CD8-positive, alpha-beta memory T cell (primary cell): ENCODE results near the gene TULP4. TPM values are rescaled to one million over a fixed set of nuclear protein-coding genes. Genes with fewer than 3 reads are reported as not detected.
A peak's percentile ranks its signal among the peaks of the same experiment; 100 is the strongest.
"Not testable (repeated sequence)": the region's sequence is repeated elsewhere in the genome, so short reads cannot be mapped to it uniquely, and the experiment has no call there.

Experiments used
- CTCF ChIA-PET: fragments of 350-600 bp; sonication (Branson Sonifier 250); formaldehyde crosslinking; loops from one replicate; lab custom pipeline; 2021; ENCODE audit warnings: antibody characterized with exemption; lab: Charles Lee
- POLR2A ChIA-PET: fragments of 350-600 bp; sonication (Branson Sonifier 250); formaldehyde crosslinking; loops from one replicate; lab custom pipeline; 2021; ENCODE audit warnings: antibody characterized with exemption; lab: Charles Lee
- DNase-seq, 5 donors: peaks; one replicate each; pipeline versions ENCODE4 v3.0.0 to v3.0.0-alpha.2; 2020 to 2022; ENCODE audit warnings: mixed read lengths in 1 of 5
- H3K27ac ChIP-seq: one replicate; pipeline ENCODE4 v1.7.0; 2013; ENCODE audit warnings: low read depth, mild to moderate bottlenecking, low read length, moderate library complexity
- H3K27me3 ChIP-seq: 2 replicates; pipeline ENCODE4 v1.7.0; 2013; ENCODE audit warnings: low read length, mild to moderate bottlenecking; ENCODE audit not compliant: insufficient read depth, poor library complexity, severe bottlenecking
- H3K36me3 ChIP-seq: 2 replicates; pipeline ENCODE4 v1.7.0; 2013; ENCODE audit warnings: mild to moderate bottlenecking, low read length, moderate library complexity; ENCODE audit not compliant: insufficient read depth
- H3K4me1 ChIP-seq: 2 replicates; pipeline ENCODE4 v1.7.0; 2013; ENCODE audit warnings: mild to moderate bottlenecking, low read length, moderate library complexity; ENCODE audit not compliant: insufficient read depth
- H3K4me3 ChIP-seq: 2 replicates; pipeline ENCODE4 v1.7.0; 2013; ENCODE audit warnings: mild to moderate bottlenecking, low read length
- H3K9me3 ChIP-seq: 2 replicates; pipeline ENCODE4 v1.7.0; 2013; ENCODE audit warnings: mild to moderate bottlenecking, low read length
- H3K27ac Mint-ChIP-seq, 8 donors: one replicate each; pipeline ENCODE4 v1.8.0; 2020 to 2021; ENCODE audit warnings: mixed read lengths in 8 of 8, mild to moderate bottlenecking in 6 of 8, inconsistent platforms in 3 of 8, moderate library complexity in 3 of 8
- H3K27me3 Mint-ChIP-seq, 2 donors: one replicate each; pipeline ENCODE4 v1.8.0; 2020 to 2021; ENCODE audit warnings: mixed read lengths in 2 of 2, mild to moderate bottlenecking in 1 of 2, moderate library complexity in 1 of 2
- H3K36me3 Mint-ChIP-seq, 3 donors: one replicate each; pipeline ENCODE4 v1.8.0; 2020 to 2021; ENCODE audit warnings: mixed read lengths in 3 of 3, inconsistent platforms in 1 of 3, mild to moderate bottlenecking in 1 of 3
- H3K4me1 Mint-ChIP-seq, 3 donors: one replicate each; pipeline ENCODE4 v1.8.0; 2020 to 2021; ENCODE audit warnings: mixed read lengths in 3 of 3, inconsistent platforms in 1 of 3, mild to moderate bottlenecking in 1 of 3
- H3K4me3 Mint-ChIP-seq, 7 donors: one replicate each; pipeline ENCODE4 v1.8.0; 2020 to 2021; ENCODE audit warnings: mixed read lengths in 7 of 7, mild to moderate bottlenecking in 6 of 7, moderate library complexity in 4 of 7, inconsistent platforms in 2 of 7
- H3K9me3 Mint-ChIP-seq, 5 donors: one replicate each; pipeline ENCODE4 v1.8.0; 2020 to 2022; ENCODE audit warnings: mixed read lengths in 5 of 5, mild to moderate bottlenecking in 3 of 5, moderate library complexity in 2 of 5, inconsistent platforms in 1 of 5
- polyA plus RNA-seq: library from polyadenylated mRNA; unstranded; fragments of 300-500 nt; fragmentation: Illumina TruSeq; gene quantifications from one replicate; pipeline ENCODE4 v1.2.3, GENCODE V29; 2021
- total RNA-seq, 2 experiments: library from RNA; stranded (reverse); gene quantifications; one replicate each; pipeline ENCODE4 v1.2.3, GENCODE V29; 2021

The TULP4 gene
- total and polyA plus RNA-seq, 3 experiments from 2014 or later = 26.9 to 50.1 (median 32.1) TPM

DNA sequence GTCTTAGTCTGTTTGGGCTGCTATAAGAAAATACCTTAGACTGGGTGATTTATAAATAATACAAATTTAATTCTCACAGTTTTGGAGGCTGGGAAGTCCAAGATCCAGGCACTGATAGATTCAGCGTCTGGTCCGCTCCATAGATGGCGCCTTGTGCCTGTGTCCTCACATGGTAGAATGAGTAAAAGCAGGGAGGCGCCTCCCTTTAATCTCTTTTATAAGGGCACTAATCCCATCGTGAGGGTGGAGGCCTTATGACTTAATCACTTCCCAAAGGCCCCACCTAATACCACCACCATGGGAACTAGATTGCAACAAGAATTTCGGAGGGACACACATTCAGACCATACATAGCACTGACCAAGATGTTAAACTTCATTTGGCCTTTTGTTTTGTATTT is 156.4 kb downstream of the TULP4 start:
- H3K4me3 Mint-ChIP-seq = no peak overlapping the region
- ChIA-PET POLR2A (no interaction called here), CTCF (no interaction called here)
- Histone ChIP-seq H3K36me3 (no peaks in the 10 kb centered on the region), H3K4me1 (no peaks in the 10 kb centered on the region), H3K27me3 (no peaks in the 10 kb centered on the region), H3K9me3 (no peaks in the 10 kb centered on the region), H3K4me3 (no peak overlapping the region), H3K27ac (no peak overlapping the region)
- H3K9me3 Mint-ChIP-seq = no peaks in the 10 kb centered on the region
- no peak for DNase-seq
- no peak overlapping the region for H3K27ac Mint-ChIP-seq
- no peaks in the 10 kb centered on the region for H3K27me3 Mint-ChIP-seq
- H3K4me1 Mint-ChIP-seq = peaks cover 0 to 2% (median 0%) of the 10 kb centered on the region in 3 donors
- peaks cover 9 to 57% (median 32%) of the 10 kb centered on the region in 3 donors for H3K36me3 Mint-ChIP-seq

DNA sequence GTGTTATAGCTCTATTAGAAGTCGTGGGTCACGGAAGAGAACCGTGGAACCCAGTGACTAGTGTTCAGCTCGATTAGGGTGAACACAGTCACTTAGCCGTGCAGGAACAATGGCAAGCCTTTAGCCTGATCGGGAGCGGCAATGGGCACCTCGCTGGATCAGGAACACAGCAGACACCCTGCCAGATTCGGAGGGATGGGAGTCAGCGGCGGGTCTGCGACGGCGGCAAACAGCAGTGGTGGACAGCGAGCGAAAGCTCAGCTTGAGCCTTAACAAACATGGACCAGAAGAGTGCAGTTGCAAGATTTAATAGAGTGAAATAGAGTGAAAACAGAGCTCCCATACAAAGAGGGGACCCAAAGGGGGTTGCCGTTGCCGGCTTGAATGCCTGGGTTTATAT is 157.8 kb downstream of the TULP4 start:
- H3K4me3 ChIP-seq, POLR2A ChIA-PET, H3K4me1 Mint-ChIP-seq, H3K9me3 ChIP-seq, H3K4me1 ChIP-seq, H3K27me3 ChIP-seq, H3K27me3 Mint-ChIP-seq, H3K27ac ChIP-seq, H3K9me3 Mint-ChIP-seq, H3K27ac Mint-ChIP-seq, DNase-seq, CTCF ChIA-PET, H3K36me3 ChIP-seq: not testable (repeated sequence)
- Mint-ChIP-seq H3K4me3 (peak overlapping the region in 1 of 7 donors; percentile 35), H3K36me3 (peaks cover 9 to 52% (median 31%) of the 10 kb centered on the region in 3 donors)

DNA sequence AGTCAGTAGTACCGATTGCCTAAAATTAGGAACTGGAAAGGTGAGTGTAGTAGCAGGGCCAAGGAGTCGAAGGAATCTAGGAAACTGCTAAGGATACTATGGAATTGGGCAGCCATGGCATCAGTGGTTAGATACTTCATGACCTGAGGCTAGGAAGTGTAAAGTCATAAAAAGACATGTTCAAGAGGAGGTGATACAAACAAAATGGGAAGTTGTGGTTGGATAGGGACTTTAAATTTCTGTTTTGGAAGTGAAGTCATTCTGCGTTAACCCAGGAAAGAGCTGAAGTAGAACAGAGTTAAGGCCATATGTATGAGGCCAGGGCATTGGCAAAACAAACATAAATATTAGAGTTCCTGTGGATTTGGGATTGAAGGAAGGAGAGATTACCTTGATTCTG is 159.1 kb downstream of the TULP4 start:
- Histone ChIP-seq H3K36me3 (no peaks in the 10 kb centered on the region), H3K4me1 (no peaks in the 10 kb centered on the region), H3K27ac (no peak overlapping the region), H3K4me3 (no peak overlapping the region), H3K9me3 (no peaks in the 10 kb centered on the region), H3K27me3 (no peaks in the 10 kb centered on the region)
- DNase-seq = no peak
- H3K4me3 Mint-ChIP-seq = no peak overlapping the region
- H3K27ac Mint-ChIP-seq = peak overlapping the region in 4 of 8 donors; percentile 1 to 95 (median 5)
- no peaks in the 10 kb centered on the region for H3K9me3 Mint-ChIP-seq
- H3K27me3 Mint-ChIP-seq = no peaks in the 10 kb centered on the region
- peaks cover 5 to 53% (median 28%) of the 10 kb centered on the region in 3 donors for H3K36me3 Mint-ChIP-seq
- POLR2A ChIA-PET = no interaction called here
- H3K4me1 Mint-ChIP-seq = peaks cover 0 to 3% (median 0%) of the 10 kb centered on the region in 3 donors
- CTCF ChIA-PET = no interaction called here

DNA sequence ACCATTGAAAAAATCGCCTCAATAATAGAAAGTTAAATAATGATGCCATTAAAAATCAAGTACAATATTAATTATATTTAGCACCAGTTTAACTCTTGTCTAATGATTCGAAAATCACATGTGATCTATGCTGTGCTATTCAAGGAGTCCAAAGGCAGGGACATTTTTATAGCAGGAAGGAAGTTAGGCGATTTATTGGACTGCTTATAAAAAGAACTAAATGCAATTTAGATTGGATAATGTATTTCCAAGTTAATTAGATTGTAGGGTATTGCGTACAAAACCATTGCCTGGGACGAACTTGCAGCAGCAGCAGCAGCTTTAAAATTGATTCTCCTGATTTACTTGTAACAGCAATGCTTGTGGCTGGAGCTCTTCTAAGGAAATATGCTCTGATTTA is 160.2 kb downstream of the TULP4 start:
- H3K27ac Mint-ChIP-seq = peak overlapping the region in 1 of 8 donors; percentile 44
- POLR2A ChIA-PET = no interaction called here
- CTCF ChIA-PET = no interaction called here

DNA sequence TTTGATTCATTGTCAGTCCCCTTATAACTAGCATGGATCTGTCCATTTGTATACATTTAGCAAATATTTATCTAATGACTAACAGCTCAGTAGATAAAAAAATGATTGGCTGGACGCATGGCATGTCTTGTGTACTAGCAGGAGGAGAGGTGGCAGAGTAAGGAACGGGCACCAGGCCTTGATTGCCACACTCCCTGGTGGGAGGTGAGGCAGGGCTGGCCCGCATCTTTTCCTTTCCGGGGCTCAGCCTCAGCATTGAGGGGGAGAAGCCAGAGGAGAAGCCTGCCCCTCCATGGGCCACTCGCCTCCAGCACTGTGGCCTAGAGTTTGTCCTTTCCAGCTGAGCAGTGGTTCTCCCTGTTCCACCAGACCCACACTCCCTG is 162.7 kb downstream of the TULP4 start:
- H3K27ac ChIP-seq = no peak overlapping the region
- CTCF ChIA-PET = no interaction called here
- H3K9me3 ChIP-seq = no peaks in the 10 kb centered on the region
- Mint-ChIP-seq H3K9me3 (no peaks in the 10 kb centered on the region), H3K4me1 (peaks cover 0 to 3% (median 0%) of the 10 kb centered on the region in 3 donors), H3K4me3 (no peak overlapping the region), H3K27ac (no peak overlapping the region), H3K36me3 (peaks cover 13 to 64% (median 23%) of the 10 kb centered on the region in 3 donors), H3K27me3 (no peaks in the 10 kb centered on the region)
- POLR2A ChIA-PET = no interaction called here
- no peaks in the 10 kb centered on the region for H3K27me3 ChIP-seq
- H3K36me3 ChIP-seq = peaks cover 3% of the 10 kb centered on the region
- H3K4me3 ChIP-seq = no peak overlapping the region
- no peak for DNase-seq
- H3K4me1 ChIP-seq = no peaks in the 10 kb centered on the region

More for the DNA sequence above, 160.2 kb downstream of the TULP4 start:
- H3K4me1 Mint-ChIP-seq = peaks cover 0 to 3% (median 0%) of the 10 kb centered on the region in 3 donors
- no peaks in the 10 kb centered on the region for H3K9me3 ChIP-seq
- H3K4me3 Mint-ChIP-seq = no peak overlapping the region
- peaks cover 9 to 54% (median 27%) of the 10 kb centered on the region in 3 donors for H3K36me3 Mint-ChIP-seq
- no peaks in the 10 kb centered on the region for H3K36me3 ChIP-seq
- H3K4me1 ChIP-seq = no peaks in the 10 kb centered on the region
- no peak overlapping the region for H3K4me3 ChIP-seq
- H3K27me3 Mint-ChIP-seq = no peaks in the 10 kb centered on the region
- H3K27me3 ChIP-seq = no peaks in the 10 kb centered on the region
- DNase-seq = no peak
- H3K9me3 Mint-ChIP-seq = no peaks in the 10 kb centered on the region
- no peak overlapping the region for H3K27ac ChIP-seq

DNA sequence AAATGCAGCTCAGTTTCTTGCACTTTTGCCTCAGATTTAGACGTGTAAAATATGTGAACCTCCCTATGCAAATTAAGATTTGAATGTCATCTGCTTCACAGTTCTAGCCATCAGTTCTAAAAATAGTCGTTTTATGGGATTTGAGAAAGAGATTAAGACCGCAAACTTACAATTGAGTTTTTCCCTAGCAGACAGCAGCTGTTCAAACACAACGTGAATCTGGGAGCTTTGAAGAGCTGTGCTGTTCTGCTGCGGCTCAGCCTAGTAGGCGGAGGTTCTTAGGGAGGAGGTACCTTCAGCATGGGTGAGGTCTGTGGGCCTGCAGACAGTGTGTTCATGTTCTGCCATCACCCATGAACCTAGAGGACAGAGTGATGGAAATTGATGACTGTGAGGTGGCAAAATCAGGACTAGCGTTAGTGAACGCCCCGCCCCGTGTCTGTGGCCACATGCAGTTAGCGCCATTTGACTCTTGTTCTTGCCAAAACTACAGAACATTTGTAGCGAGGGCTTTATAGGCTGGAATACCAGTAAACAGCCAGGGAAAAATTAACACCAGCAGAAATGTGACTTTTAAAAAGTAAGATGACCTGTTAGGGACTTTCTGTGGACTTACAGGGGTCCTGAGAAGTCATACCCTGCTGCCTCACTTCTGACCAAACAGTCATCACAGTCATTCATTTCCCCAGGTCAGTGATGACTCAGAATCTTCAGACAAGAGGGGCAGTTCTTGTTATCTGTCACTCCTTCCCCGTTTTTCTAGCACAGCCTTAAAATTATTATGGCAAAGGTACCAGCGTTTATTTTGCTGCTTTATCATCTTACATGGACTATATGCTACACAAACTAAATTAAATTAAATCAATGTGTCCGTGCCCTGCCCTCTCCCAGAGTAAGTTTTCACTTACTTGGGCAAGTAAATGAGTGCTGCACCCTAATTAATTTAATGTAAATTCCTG is 163.4 kb downstream of the TULP4 start:
- ChIA-PET POLR2A (no interaction called here), CTCF (no interaction called here)
- no peak for DNase-seq
- Mint-ChIP-seq H3K4me3 (no peak overlapping the region), H3K36me3 (peaks cover 16 to 66% (median 21%) of the 10 kb centered on the region in 3 donors), H3K27ac (peak overlapping the region in 1 of 8 donors; percentile 26), H3K27me3 (no peaks in the 10 kb centered on the region), H3K4me1 (peaks cover 0 to 3% (median 0%) of the 10 kb centered on the region in 3 donors), H3K9me3 (no peaks in the 10 kb centered on the region)
- peaks cover 9% of the 10 kb centered on the region for H3K36me3 ChIP-seq
- no peak overlapping the region for H3K4me3 ChIP-seq
- no peaks in the 10 kb centered on the region for H3K4me1 ChIP-seq
- H3K27ac ChIP-seq = no peak overlapping the region
- no peaks in the 10 kb centered on the region for H3K27me3 ChIP-seq
- no peaks in the 10 kb centered on the region for H3K9me3 ChIP-seq

DNA sequence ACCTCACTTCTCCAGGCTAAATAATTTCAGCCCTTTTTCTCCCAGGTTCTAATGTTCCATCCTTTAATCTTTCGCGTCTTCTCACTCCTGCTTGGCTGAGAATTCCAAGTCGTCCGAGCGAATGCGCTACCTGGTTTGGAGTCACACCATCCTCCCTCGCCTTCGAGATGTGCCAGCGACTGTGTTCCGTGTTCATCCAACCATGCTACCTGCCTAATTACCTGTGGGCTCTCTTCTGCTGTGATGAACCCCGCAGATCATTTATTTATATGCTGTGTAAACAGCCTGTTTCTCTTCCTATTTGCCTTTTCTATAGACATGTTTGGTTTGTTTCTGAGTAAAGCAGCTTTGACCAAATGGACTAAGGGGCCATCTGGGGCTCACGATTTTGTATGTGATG is 164.1 kb downstream of the TULP4 start:
- H3K4me3 ChIP-seq = no peak overlapping the region
- H3K4me1 ChIP-seq = no peaks in the 10 kb centered on the region
- no peak overlapping the region for H3K27ac ChIP-seq
- no peak for DNase-seq
- H3K27me3 Mint-ChIP-seq = no peaks in the 10 kb centered on the region
- POLR2A ChIA-PET = no interaction called here
- H3K27ac Mint-ChIP-seq = peak overlapping the region in 2 of 8 donors; percentile 8 to 11
- H3K36me3 Mint-ChIP-seq = peaks cover 23 to 68% (median 24%) of the 10 kb centered on the region in 3 donors
- peaks cover 9% of the 10 kb centered on the region for H3K36me3 ChIP-seq
- no peak overlapping the region for H3K4me3 Mint-ChIP-seq
- no peaks in the 10 kb centered on the region for H3K27me3 ChIP-seq
- H3K9me3 ChIP-seq = no peaks in the 10 kb centered on the region
- H3K9me3 Mint-ChIP-seq = no peaks in the 10 kb centered on the region
- peaks cover 0 to 2% (median 0%) of the 10 kb centered on the region in 3 donors for H3K4me1 Mint-ChIP-seq
- CTCF ChIA-PET = no interaction called here

DNA sequence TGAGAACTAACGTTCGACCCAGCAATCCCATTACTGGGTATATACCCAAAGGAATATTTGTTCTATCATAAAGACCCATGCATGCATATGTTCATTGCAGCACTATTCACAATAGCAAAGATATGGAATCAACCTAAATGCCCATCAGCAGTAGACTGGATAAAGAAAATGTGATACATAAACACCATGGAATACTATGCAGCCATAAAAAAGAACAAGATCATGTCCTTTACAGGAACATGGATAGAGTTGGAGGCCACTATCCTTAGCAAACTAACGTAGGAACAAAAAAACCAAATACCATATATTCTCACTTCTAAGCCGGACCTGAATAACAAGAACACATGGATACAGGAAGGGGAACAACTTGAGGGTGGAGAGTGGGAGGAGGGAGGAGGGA is 165.5 kb downstream of the TULP4 start:
- peaks cover 31 to 79% (median 33%) of the 10 kb centered on the region in 3 donors for H3K36me3 Mint-ChIP-seq
- H3K36me3 ChIP-seq, POLR2A ChIA-PET, CTCF ChIA-PET, H3K4me3 ChIP-seq, H3K9me3 ChIP-seq, H3K27ac ChIP-seq, H3K9me3 Mint-ChIP-seq, H3K27me3 Mint-ChIP-seq, H3K4me1 ChIP-seq, H3K4me3 Mint-ChIP-seq, DNase-seq, H3K27me3 ChIP-seq, H3K4me1 Mint-ChIP-seq, H3K27ac Mint-ChIP-seq: not testable (repeated sequence)
